ENCODE data around the gene PKIB. TPM values are rescaled to one million over a fixed set of nuclear protein-coding genes. Genes with fewer than 3 reads are reported as not detected.

PKIB gene
- total RNA-seq, 2 donors from 2014 or later: 0.37 to 1.8 TPM

- intact Hi-C loops (cut with DNase I): no loop called here
- no peak for DNase-seq (ENCODE audit: low spot score)
These were observed 145.7 kb downstream of the PKIB start for GRCh38 chr6:122755901-122756300.

GRCh38 chr6:122758927-122759334 lies 148.7 kb downstream of the PKIB start:
- DNase-seq (ENCODE audit: low spot score): no peak
- intact Hi-C loops (cut with DNase I): no loop called here

DNA sequence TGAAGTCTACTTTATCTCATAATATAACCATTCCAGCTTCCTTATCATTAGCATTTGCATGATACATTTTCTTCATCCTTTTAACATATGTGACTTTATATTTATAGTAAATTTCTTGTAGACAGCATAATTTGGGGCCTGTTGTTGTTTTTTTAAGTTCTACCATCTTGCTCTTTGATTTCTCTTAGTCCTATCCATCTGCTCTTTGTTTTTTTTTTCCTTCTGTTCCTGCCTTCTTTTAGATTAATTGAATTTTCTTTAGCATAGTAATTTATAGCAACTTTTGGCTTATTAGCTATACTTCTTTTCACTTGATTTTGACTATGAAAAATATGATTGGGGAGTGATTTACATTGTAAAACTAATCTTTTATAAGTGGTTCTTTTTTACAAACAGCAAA lies 150.1 kb downstream of the PKIB start:
- DNase-seq (ENCODE audit: low spot score): no peak
- intact Hi-C loops (cut with DNase I): no loop called here

DNA sequence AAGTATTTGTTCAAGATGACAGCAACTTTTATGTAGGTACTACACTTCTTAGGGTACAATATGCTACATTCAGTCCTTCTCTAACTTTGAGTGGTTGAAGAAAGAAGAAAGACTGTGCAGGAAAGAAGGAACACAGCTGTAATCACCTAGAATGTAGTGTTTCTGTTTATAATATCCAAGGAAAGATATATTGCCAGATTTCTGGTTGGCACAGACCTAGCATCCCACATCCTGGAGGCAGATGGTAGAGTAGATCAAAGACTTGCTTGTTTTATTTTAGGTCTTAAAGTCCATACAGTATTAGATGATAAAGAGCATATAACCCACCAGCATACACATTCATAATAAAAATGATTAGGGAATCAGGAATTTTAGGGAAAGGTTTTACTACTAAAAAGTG lies 156.1 kb downstream of the PKIB start:
- intact Hi-C loops (cut with DNase I): no loop called here
- no peak for DNase-seq (ENCODE audit: low spot score)

DNA sequence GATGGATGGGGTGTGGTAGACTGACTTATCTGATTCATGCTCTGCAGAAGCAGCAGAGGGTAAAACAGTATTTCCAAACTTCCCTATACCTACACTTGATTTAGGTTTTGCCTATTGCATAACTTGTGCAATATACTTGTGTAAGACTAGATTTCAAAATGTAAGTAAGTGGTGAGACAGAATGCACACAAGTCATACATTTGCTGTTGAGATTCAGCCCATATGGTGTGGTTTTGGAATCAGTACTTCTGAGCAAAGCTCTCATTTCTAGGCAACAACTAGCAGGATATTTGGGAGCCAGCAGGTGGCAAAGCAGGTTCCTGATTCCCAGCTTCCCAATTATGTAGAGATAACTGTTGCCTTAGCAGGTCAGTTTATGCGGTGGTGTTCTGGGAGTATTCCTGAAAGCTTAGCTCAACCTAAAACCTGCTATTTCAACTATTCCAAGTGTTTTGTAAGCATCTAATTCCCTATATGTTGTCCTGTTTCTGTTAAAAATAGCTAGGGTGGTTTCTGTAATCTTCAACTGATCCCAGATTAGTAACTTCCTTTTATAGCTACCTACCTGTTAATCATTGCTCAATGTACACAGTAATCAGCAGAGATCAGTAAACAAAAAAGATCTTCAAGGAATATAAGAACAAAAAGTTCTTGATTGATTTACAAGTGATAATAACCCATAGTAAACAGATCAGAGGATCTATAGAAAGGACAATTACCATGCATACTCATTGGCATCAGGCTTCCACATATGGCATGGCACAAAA lies 160.8 kb downstream of the PKIB start:
- intact Hi-C loops (cut with DNase I): no loop called here
- DNase-seq (ENCODE audit: low spot score): no peak

- intact Hi-C loops (cut with DNase I): no loop called here
- no peak for DNase-seq (ENCODE audit: low spot score)
These were observed 162.7 kb downstream of the PKIB start for GRCh38 chr6:122772724-122773415.

Other genes with a start within 250 kb of the PKIB start
- gene HSF2, start 210.8 kb upstream of the PKIB start, total RNA-seq: 10 to 100 TPM in 1 of 2 donors, 1 to 10 TPM in 1; 7.8 to 12.7 TPM
- 100 to 1,000 TPM; 229 to 271 TPM for gene SERINC1, start 138.6 kb upstream of the PKIB start, total RNA-seq
- not detected for gene FABP7, start 169.3 kb downstream of the PKIB start, total RNA-seq
- 1 to 10 TPM; 6.1 to 7.0 TPM for gene SMPDL3A, start 178.9 kb downstream of the PKIB start, total RNA-seq